ENCODE measurements around the gene GANC. TPM values are rescaled to one million over a fixed set of nuclear protein-coding genes. Genes with fewer than 3 reads are reported as not detected.

Gene GANC
- total RNA-seq, 1 donor from 2014 or later = 122 TPM

GRCh38 chr15:42367041-42367440, 94.0 kb downstream of the GANC start:
- ATAC-seq (peak; percentile 90 to 91), DNase-seq (peak; percentile 70)
- H3K9me3 ChIP-seq = no peaks in the 10 kb centered on the region
- intact Hi-C loops (cut with DNase I) = no loop called here
- no peaks in the 10 kb centered on the region for H3K36me3 ChIP-seq
- H3K27ac ChIP-seq = no peak overlapping the region
- H3K4me3 ChIP-seq = no peak overlapping the region
- TF ChIP-seq CTCF (IDR thresholded peaks at IDR 0.05) = no peak
- peaks cover 20% of the 10 kb centered on the region for H3K4me1 ChIP-seq
- no peaks in the 10 kb centered on the region for H3K27me3 ChIP-seq (ENCODE audit: low read depth)

- Histone ChIP-seq H3K4me1 (peaks cover 20% of the 10 kb centered on the region), H3K27ac (no peak overlapping the region), H3K9me3 (no peaks in the 10 kb centered on the region), H3K4me3 (no peak overlapping the region), H3K36me3 (no peaks in the 10 kb centered on the region), H3K27me3 (ENCODE audit: low read depth) (no peaks in the 10 kb centered on the region)
- no peak for ATAC-seq
- TF ChIP-seq CTCF (IDR thresholded peaks at IDR 0.05) = no peak
- no peak for DNase-seq
- intact Hi-C loops (cut with DNase I) = no loop called here
Observed at GRCh38 chr15:42368096-42368495, 95.1 kb downstream of the GANC start.

- Histone ChIP-seq H3K36me3 (no peaks in the 10 kb centered on the region), H3K27ac (no peak overlapping the region), H3K4me1 (peaks cover 20% of the 10 kb centered on the region), H3K27me3 (ENCODE audit: low read depth) (no peaks in the 10 kb centered on the region), H3K4me3 (no peak overlapping the region), H3K9me3 (no peaks in the 10 kb centered on the region)
- TF ChIP-seq CTCF (IDR thresholded peaks at IDR 0.05) = no peak
- DNase-seq = no peak
- intact Hi-C loops (cut with DNase I) = no loop called here
- no peak for ATAC-seq
Observed at GRCh38 chr15:42371096-42371495, 98.1 kb downstream of the GANC start.

GRCh38 chr15:42373274-42373673, 100.3 kb downstream of the GANC start:
- no peak for DNase-seq
- Histone ChIP-seq H3K27ac (no peak overlapping the region), H3K27me3 (ENCODE audit: low read depth) (no peaks in the 10 kb centered on the region), H3K36me3 (no peaks in the 10 kb centered on the region), H3K9me3 (peaks cover 10% of the 10 kb centered on the region), H3K4me1 (no peaks in the 10 kb centered on the region), H3K4me3 (no peak overlapping the region)
- no peak for TF ChIP-seq CTCF (IDR thresholded peaks at IDR 0.05)
- ATAC-seq = no peak
- intact Hi-C loops (cut with DNase I) = no loop called here

GRCh38 chr15:42373936-42374335, 100.9 kb downstream of the GANC start:
- H3K9me3 ChIP-seq = peaks cover 10% of the 10 kb centered on the region
- H3K4me1 ChIP-seq = no peaks in the 10 kb centered on the region
- DNase-seq = no peak
- no peak for TF ChIP-seq CTCF (IDR thresholded peaks at IDR 0.05)
- H3K27ac ChIP-seq = no peak overlapping the region
- intact Hi-C loops (cut with DNase I) = no loop called here
- no peaks in the 10 kb centered on the region for H3K36me3 ChIP-seq
- H3K4me3 ChIP-seq = no peak overlapping the region
- peak in 1 of 2 donors; percentile 42 for ATAC-seq
- H3K27me3 ChIP-seq (ENCODE audit: low read depth) = no peaks in the 10 kb centered on the region

GRCh38 chr15:42374810-42375209, 101.8 kb downstream of the GANC start:
- DNase-seq = no peak
- Histone ChIP-seq H3K27me3 (ENCODE audit: low read depth) (no peaks in the 10 kb centered on the region), H3K27ac (no peak overlapping the region), H3K9me3 (peaks cover 10% of the 10 kb centered on the region), H3K4me3 (no peak overlapping the region), H3K36me3 (no peaks in the 10 kb centered on the region), H3K4me1 (no peaks in the 10 kb centered on the region)
- ATAC-seq = no peak
- no peak for TF ChIP-seq CTCF (IDR thresholded peaks at IDR 0.05)
- intact Hi-C loops (cut with DNase I) = no loop called here

Measured in lower lobe of right lung (tissue), 2 donors.